GM12875 (cell line): ENCODE results near the gene KLHL2.
A peak's percentile ranks its signal among the peaks of the same experiment; 100 is the strongest.
"Not testable (repeated sequence)": the region's sequence is repeated elsewhere in the genome, so short reads cannot be mapped to it uniquely, and the experiment has no call there.

ENCODE experiments used
- H3K4me3 ChIP-seq: one replicate; pipeline ENCODE4 v1.5.1; 2011; ENCODE audit warnings: low read depth, low read length, control low read depth
- TF ChIP-seq, protein P1 (sequence below): IDR thresholded peaks from 2 replicates; pipeline ENCODE4 v1.5.1; 2011; ENCODE audit warnings: low read depth, mild to moderate bottlenecking, control low read depth, inconsistent platforms, low read length, moderate library complexity, borderline replicate concordance; ENCODE audit not compliant: insufficient read depth

KLHL2 gene, protein sequence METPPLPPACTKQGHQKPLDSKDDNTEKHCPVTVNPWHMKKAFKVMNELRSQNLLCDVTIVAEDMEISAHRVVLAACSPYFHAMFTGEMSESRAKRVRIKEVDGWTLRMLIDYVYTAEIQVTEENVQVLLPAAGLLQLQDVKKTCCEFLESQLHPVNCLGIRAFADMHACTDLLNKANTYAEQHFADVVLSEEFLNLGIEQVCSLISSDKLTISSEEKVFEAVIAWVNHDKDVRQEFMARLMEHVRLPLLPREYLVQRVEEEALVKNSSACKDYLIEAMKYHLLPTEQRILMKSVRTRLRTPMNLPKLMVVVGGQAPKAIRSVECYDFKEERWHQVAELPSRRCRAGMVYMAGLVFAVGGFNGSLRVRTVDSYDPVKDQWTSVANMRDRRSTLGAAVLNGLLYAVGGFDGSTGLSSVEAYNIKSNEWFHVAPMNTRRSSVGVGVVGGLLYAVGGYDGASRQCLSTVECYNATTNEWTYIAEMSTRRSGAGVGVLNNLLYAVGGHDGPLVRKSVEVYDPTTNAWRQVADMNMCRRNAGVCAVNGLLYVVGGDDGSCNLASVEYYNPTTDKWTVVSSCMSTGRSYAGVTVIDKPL

DNA sequence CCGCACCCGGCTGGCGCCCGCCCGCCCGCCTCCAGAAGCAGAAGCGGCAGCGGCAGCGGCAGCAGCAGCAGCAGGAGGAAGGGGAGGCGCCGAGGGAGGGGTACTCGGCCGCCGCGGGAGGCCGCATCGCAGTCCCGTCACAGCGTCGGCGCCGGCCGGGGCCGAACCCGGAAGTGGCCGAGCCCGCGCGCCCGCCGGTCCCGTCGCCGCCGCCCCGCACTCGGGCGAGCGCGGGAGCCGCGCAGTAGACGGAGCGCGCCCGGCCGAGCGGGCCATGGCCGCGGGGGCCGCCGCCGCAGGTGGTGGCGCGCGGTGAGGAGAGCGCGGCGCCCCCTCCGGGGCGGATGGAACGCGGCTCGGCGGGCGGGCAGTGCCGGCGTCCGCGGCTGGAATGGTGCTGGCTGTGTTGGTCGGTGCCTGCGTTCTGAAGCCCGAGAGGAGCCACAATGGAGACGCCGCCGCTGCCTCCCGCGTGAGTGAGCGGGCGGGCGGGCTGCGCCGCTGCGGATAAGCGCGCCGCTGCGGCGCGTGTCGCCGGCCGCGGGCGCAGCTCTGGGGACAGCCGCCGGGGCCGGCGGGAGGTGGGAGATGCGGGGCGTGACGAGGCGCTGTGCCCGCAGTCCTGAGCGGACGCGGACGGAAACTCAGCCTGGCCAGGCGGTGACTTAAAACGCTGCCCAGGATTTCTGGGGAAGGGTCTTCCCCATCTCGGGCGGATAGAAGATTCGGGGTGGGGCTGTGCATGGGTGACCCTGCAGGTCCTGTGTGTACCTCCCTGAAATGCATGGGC, at the start of gene KLHL2:
Gene KLHL2 (plus strand): TSS at position 131 of the 790 bp plus-strand sequence. CDS start 316 bp downstream, at position 447.
- TF ChIP-seq, protein P1, sequence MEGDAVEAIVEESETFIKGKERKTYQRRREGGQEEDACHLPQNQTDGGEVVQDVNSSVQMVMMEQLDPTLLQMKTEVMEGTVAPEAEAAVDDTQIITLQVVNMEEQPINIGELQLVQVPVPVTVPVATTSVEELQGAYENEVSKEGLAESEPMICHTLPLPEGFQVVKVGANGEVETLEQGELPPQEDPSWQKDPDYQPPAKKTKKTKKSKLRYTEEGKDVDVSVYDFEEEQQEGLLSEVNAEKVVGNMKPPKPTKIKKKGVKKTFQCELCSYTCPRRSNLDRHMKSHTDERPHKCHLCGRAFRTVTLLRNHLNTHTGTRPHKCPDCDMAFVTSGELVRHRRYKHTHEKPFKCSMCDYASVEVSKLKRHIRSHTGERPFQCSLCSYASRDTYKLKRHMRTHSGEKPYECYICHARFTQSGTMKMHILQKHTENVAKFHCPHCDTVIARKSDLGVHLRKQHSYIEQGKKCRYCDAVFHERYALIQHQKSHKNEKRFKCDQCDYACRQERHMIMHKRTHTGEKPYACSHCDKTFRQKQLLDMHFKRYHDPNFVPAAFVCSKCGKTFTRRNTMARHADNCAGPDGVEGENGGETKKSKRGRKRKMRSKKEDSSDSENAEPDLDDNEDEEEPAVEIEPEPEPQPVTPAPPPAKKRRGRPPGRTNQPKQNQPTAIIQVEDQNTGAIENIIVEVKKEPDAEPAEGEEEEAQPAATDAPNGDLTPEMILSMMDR = no peak
- peak within 1 kb of the TSS; percentile 67 for H3K4me3 ChIP-seq

DNA sequence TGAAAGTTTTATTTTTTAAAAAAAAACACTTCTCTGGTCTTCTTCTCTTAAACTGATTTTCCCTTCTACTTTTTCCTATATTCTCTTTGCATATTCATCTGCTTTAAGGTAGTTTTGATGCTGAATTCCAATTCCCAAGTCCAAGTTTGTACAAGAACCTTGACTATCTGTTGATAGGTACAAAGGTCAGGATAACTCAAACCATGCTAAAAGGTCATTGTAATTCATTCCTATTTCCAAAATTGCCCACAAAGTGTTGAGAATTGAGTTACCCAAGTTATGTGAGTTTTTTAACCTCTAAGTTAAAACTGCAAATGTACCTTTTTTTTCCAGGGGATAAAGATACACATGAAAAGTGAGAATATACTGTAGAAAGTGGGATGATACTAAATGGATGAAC, 48.6 kb upstream of the KLHL2 start:
- no peak overlapping the region for H3K4me3 ChIP-seq
- TF ChIP-seq, protein P1 = no peak

DNA sequence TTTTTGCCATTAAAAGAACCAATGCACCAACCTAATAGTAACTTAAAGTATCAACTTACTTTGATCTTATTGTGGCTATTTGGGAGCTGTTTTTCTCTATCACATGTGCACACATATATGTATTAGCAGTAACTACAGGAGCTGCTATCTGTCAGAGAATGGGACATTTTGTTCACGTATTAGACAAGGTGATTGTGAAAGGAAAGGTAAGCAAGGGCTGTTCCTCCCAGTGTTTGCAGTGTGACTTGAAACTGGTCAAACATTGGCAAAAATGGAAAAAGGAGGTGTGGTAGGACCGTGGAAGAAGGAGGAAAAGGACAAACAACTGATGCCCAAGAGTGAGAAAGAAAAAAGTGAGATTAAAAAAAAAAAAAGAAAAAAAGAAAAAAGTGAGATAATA, 43.1 kb upstream of the KLHL2 start:
- TF ChIP-seq, protein P1 = no peak

DNA sequence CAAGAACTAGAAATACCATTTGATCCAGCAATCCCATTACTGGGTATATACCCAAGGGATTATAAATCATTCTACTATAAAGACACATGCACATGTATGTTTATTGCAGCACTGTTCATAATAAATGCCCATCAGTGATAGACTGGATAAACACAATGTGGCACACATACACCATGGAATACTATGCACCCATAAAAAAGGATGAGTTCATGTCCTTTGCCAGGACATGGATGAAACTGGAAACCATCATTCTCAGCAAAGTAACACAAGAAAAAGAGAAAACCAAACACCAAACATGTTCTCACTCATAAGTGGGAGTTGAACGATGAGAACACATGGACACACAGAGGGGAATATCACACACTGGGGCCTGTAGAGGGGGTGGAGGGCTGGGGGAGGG, 40.5 kb upstream of the KLHL2 start:
- H3K4me3 ChIP-seq = not testable (repeated sequence)

More for the DNA sequence above, 43.1 kb upstream of the KLHL2 start:
- no peak overlapping the region for H3K4me3 ChIP-seq

DNA sequence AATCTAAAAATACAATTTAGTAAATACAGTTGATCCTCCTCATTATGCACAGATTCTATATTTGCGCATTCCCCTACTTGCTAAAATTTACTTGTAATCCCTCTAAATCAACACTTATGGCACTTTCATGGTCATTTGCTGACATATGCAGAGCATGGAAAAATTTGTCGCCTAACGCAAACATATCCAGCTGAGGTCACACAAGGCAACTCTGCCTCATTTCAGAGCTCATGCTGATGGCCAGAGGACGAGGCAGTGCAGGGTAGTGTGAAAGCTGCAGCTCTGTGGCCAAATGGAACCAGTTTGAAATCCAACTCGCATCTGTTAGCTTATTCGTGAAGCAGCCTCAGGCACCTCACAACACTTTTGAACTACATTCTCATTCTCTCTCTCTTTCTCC, 39.7 kb upstream of the KLHL2 start:
- H3K4me3 ChIP-seq = no peak overlapping the region
- TF ChIP-seq, protein P1 = no peak

DNA sequence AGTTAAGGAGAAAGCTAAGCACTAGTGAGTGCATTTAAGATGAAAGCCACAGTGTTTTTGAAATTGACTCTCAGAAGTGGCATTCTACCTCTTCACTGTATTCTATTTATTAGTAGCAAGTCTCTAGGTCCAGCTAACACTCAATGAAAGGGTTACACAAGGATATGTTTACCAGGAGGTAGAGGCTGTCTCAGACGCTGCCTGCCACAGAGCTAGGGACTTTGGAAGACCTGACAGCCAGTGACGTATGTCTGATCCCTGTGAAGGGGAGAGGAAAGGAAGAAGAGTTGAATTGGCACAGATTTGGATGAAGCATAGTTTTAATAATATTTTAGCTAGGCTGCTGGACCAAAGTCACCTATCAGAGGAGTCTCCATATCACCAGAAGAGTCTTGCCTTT, 36.5 kb upstream of the KLHL2 start:
- TF ChIP-seq, protein P1 = no peak

DNA sequence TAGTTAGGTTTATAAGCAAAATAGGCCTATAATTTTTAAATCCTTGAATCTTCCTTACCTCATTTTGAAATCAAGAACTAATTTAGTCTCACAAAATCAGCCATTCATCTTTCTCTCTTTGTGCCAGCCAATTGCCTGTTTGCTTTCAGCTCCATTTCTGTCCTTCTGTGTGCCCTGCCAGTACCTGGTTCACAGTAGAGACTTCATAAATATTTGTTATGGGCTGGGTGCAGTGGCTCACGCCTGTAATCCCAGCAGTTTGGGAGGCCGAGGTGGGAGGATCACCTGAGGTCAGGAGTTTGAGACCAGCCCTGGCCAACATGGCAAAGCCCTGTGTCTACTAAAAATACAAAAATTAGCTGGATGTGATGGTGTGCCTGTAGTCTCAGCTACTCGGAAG, 31.9 kb upstream of the KLHL2 start:
- H3K4me3 ChIP-seq = not testable (repeated sequence)

More for the DNA sequence above, 36.5 kb upstream of the KLHL2 start:
- no peak overlapping the region for H3K4me3 ChIP-seq
